Right renal cortex interstitium (tissue), 3 donors: ENCODE measurements around the gene MCRS1. TPM values are rescaled to one million over a fixed set of nuclear protein-coding genes. Genes with fewer than 3 reads are reported as not detected.

Experiments used
- DNase-seq, 3 donors: peaks; one replicate each; pipeline ENCODE4 v3.0.0-alpha.2; 2013; ENCODE audit warnings: low read depth in 3 of 3, low spot score in 2 of 3
- polyA plus RNA-seq, 3 donors: library from polyadenylated mRNA; unstranded; fragments of 120-200 nt; gene quantifications; one replicate each; pipeline ENCODE4 v1.2.1, GENCODE V29; 2013; ENCODE audit not compliant: insufficient read length in 3 of 3

Gene MCRS1
- polyA plus RNA-seq, 3 donors: 64.1 to 69.2 (median 66.2) TPM

GRCh38 chr12:49557187-49557916, 10.6 kb downstream of the MCRS1 start:
- no peak for DNase-seq

- no peak for DNase-seq
Measured at GRCh38 chr12:49556391-49557186, 11.4 kb downstream of the MCRS1 start.

- DNase-seq: no peak
Measured at GRCh38 chr12:49555631-49556390, 12.1 kb downstream of the MCRS1 start.

GRCh38 chr12:49554266-49554665, 13.7 kb downstream of the MCRS1 start:
- no peak for DNase-seq

- DNase-seq: no peak
Measured at GRCh38 chr12:49553512-49554088, 14.3 kb downstream of the MCRS1 start.

- DNase-seq: no peak
Measured at GRCh38 chr12:49552899-49553298, 15.0 kb downstream of the MCRS1 start.

- DNase-seq: no peak
Measured at GRCh38 chr12:49552425-49552824, 15.5 kb downstream of the MCRS1 start.

GRCh38 chr12:49552014-49552413, 15.9 kb downstream of the MCRS1 start:
- no peak for DNase-seq

- no peak for DNase-seq
Measured at GRCh38 chr12:49550693-49551252, 17.2 kb downstream of the MCRS1 start.

- DNase-seq: no peak
Measured at GRCh38 chr12:49549735-49550692, 17.9 kb downstream of the MCRS1 start.

GRCh38 chr12:49548822-49549648, 18.9 kb downstream of the MCRS1 start:
- no peak for DNase-seq

GRCh38 chr12:49548481-49548821, 19.5 kb downstream of the MCRS1 start:
- no peak for DNase-seq

- no peak for DNase-seq
Measured at GRCh38 chr12:49547090-49547690, 20.8 kb downstream of the MCRS1 start.

- no peak for DNase-seq
Measured at GRCh38 chr12:49546481-49546880, 21.5 kb downstream of the MCRS1 start.

- DNase-seq: no peak
Measured at GRCh38 chr12:49545815-49546214, 22.1 kb downstream of the MCRS1 start.

- no peak for DNase-seq
Measured at GRCh38 chr12:49543914-49544815, 23.8 kb downstream of the MCRS1 start.

GRCh38 chr12:49543221-49543913, 24.6 kb downstream of the MCRS1 start:
- no peak for DNase-seq
